ENCODE results near the gene NAPEPLD. TPM values are rescaled to one million over a fixed set of nuclear protein-coding genes. Genes with fewer than 3 reads are reported as not detected.
"Not testable (repeated sequence)": the region's sequence is repeated elsewhere in the genome, so short reads cannot be mapped to it uniquely, and the experiment has no call there.

The NAPEPLD gene
- total RNA-seq, 4 donors from 2014 or later = 5.9 to 13.1 (median 8.6) TPM

DNA sequence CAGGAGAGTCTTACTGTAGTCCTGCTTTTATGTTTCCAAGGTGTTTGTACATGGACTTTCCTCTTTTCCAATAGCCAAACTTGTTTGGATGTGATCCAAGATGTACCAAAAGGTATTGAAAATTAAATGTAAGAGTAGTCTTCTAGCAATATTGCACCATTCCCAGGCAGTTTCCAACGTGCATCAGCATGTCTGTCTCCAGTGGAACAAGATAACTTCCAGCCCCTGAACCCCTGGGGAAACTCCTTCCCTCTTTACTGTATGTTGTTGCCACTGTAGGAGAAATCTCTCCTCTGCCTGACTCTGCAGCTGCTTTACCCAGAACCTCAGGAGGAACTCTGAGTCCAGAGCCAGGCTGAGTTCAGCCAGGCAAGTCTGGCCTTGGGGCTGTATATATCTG is 55.5 kb downstream of the NAPEPLD start:
- TF ChIP-seq, protein P1, sequence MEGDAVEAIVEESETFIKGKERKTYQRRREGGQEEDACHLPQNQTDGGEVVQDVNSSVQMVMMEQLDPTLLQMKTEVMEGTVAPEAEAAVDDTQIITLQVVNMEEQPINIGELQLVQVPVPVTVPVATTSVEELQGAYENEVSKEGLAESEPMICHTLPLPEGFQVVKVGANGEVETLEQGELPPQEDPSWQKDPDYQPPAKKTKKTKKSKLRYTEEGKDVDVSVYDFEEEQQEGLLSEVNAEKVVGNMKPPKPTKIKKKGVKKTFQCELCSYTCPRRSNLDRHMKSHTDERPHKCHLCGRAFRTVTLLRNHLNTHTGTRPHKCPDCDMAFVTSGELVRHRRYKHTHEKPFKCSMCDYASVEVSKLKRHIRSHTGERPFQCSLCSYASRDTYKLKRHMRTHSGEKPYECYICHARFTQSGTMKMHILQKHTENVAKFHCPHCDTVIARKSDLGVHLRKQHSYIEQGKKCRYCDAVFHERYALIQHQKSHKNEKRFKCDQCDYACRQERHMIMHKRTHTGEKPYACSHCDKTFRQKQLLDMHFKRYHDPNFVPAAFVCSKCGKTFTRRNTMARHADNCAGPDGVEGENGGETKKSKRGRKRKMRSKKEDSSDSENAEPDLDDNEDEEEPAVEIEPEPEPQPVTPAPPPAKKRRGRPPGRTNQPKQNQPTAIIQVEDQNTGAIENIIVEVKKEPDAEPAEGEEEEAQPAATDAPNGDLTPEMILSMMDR (IDR thresholded peaks at IDR 0.05) = no peak
- ATAC-seq (ENCODE audit: low FRiP score) (no peak), DNase-seq (ENCODE audit: low spot score) (no peak)

DNA sequence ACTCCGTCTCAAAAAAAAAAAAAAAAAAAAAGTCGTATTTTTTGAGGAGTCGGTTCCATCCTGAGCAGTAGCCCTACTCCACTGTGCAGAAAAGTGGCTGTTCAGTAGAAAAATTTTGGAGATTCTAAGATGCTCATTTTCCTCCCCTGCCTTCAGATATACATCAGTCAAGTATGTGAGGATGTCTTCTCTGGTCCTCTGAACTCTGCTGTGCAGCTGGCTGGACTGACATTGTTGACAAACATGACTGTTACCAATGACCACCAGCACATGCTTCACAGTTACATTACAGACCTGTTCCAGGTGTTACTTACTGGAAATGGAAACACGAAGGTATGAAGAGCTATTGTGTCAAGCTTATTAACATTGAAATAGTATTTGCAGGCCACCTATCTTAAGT is 56.6 kb downstream of the NAPEPLD start:
- not testable (repeated sequence) for DNase-seq (ENCODE audit: low spot score); ATAC-seq (ENCODE audit: low FRiP score)

DNA sequence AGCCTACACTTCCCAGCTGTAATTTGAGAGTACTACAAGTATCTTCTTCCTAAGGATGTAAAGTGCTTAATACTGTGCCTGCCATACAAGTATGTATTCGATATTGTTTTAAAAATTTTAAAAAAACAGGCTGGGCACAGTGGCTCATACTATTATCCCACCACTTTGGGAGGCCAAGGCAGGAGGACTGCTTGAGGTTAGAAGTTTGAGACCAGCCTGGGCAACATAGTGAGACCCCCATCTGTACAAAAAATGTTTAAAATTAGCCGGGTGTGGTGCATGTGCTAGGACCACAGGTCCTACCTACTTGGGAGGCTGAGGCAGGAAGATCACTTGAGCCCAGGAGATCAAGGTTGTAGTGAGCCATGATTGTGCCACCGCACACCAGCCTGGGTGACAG is 65.7 kb downstream of the NAPEPLD start:
- DNase-seq (ENCODE audit: low spot score) (no peak), ATAC-seq (ENCODE audit: low FRiP score) (no peak)
- TF ChIP-seq, protein P1 (IDR thresholded peaks at IDR 0.05) = no peak

DNA sequence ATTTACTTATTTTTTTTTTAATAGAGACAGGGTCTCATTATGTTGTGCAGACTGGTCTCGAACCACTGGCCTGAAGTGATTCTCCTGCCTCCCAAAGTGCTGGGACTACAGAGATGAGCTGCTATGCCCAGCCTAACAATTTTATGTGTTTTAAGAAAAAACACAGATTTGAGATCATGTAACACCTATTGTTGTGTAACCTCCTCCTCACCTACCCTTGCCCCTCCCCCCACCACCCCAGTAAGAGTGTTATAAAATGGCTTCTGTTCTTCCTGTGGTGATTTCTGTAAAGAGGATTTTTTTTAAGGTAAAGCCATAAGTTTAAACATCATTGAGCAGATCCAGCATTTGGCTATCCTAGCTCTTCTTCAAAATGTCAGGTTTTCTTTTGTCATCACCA is 66.4 kb downstream of the NAPEPLD start:
- DNase-seq (ENCODE audit: low spot score) = no peak
- ATAC-seq (ENCODE audit: low FRiP score) = no peak
- TF ChIP-seq, protein P1 (IDR thresholded peaks at IDR 0.05) = no peak

DNA sequence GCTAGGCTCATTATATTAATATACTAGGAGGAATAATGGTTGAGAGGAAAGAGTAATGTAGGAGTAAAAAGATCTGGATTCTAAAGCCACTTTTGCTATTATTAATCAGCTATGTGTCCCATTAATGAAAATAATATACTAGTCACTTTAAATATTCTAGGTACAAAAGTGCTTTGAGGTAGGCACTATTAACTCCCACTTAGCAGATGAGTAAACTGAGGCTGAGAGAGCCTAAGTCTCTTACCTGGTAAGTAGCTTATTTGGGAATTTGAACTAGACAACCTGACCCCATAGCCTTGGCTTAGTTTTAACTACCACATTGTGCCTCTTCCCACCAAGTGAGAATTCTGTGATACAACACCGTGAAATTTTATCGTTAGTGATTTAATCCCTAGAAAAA is 68.0 kb downstream of the NAPEPLD start:
- ATAC-seq (ENCODE audit: low FRiP score) = no peak
- no peak for DNase-seq (ENCODE audit: low spot score)
- TF ChIP-seq, protein P1 (IDR thresholded peaks at IDR 0.05) = no peak

DNA sequence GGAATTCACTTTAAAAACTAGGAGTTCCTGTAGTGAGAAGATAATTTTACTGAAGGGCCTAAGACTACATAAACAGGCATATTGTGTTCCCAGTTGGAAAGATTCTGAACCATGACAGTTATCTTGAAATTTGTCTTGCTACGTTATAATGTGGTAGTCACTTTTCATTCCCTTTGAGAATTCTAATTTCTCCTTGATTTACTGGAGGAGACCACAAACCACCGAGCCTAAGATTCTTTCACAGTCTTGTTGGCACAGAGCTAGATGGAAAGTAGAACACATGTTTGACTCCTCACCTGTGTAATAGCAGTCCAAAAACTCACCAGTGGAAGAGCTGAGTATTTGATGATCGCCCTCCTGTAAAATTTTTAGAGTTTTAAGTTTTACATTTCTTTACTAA is 69.1 kb downstream of the NAPEPLD start:
- TF ChIP-seq, protein P1 (IDR thresholded peaks at IDR 0.05) = no peak
- no peak for ATAC-seq (ENCODE audit: low FRiP score)
- no peak for DNase-seq (ENCODE audit: low spot score)

DNA sequence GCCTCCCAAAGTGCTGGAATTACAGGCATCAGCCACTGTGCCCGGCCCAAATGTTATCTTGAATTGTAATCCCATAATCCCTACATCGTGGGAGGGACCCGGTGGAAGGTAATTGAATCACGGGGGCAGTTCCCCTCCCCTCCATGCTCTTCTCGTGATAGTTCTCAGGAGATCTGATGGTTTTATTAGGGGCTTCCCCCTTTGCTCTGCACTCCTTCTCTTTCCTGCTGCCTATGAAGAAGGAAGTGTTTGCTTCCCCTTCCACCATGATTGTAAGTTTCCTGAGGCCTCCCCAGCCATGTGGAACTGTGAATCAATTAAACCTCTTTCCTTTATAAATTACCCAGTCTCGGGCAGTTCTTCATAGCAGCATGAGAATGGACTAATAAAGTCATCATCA is 70.7 kb downstream of the NAPEPLD start:
- DNase-seq (ENCODE audit: low spot score); ATAC-seq (ENCODE audit: low FRiP score): not testable (repeated sequence)

DNA sequence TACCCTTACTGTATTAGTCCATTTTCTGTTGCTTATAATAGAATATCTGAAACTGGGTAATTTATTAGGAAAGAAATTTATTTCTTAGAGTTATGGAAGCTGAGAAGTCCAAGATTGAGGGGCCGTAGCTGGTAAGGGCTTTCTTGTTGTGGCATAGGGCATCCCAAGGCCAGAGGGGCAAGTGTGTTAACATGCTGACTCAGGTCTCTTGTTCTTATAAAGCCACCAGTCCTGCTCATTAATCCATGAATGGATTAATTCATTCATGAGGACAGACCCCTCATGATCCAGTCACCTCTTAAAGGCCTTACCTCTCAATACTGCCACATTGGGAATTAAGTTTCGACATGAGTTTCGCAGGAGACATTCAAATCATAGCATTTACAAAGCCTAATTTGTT is 71.6 kb downstream of the NAPEPLD start:
- ATAC-seq (ENCODE audit: low FRiP score) (no peak), DNase-seq (ENCODE audit: low spot score) (no peak)
- TF ChIP-seq, protein P1 (IDR thresholded peaks at IDR 0.05) = no peak

All from omental fat pad (tissue), 4 donors.